ENCODE measurements around the gene HOXA9. TPM values are rescaled to one million over a fixed set of nuclear protein-coding genes. Genes with fewer than 3 reads are reported as not detected.

Gene HOXA9
- total and polyA plus RNA-seq, 7 donors, result 13.0 to 35.7 (median 21.6) TPM

- no peaks in the 10 kb centered on the region for H3K36me3 ChIP-seq
- intact Hi-C loops (cut with DNase I), result loop anchor here (5.0 kb wide), 1 partner anchor 1296 kb away; no protein-coding TSS in a partner anchor
- H3K4me3 ChIP-seq, result peak overlapping the region; percentile 64 to 73 (median 68)
- H3K4me1 ChIP-seq, result peaks cover 0 to 71% (median 53%) of the 10 kb centered on the region in 4 donors
- H3K9me3 ChIP-seq, result no peaks in the 10 kb centered on the region
- no peak for DNase-seq
- WGBS, 2 donors, result 6 to 29% methylated on average over 22 of the region's 22 CpGs
- TF ChIP-seq POLR2A (IDR thresholded peaks at IDR 0.05) (no peak), EP300 (IDR thresholded peaks at IDR 0.05) (no peak), CTCF (IDR thresholded peaks at IDR 0.05) (no peak), POLR2AphosphoS5 (IDR thresholded peaks at IDR 0.05) (no peak)
- no peaks in the 10 kb centered on the region for H3K27me3 ChIP-seq
- peak overlapping the region in 3 of 4 donors; percentile 91 to 96 (median 95) for H3K27ac ChIP-seq
These were observed 12.4 kb downstream of the HOXA9 start for GRCh38 chr7:27152816-27153442.

- 1 to 2% methylated on average over 53 of the region's 53 CpGs for WGBS, 2 donors
- Histone ChIP-seq H3K27me3 (no peaks in the 10 kb centered on the region), H3K4me1 (peaks cover 0 to 76% (median 57%) of the 10 kb centered on the region in 4 donors), H3K36me3 (no peaks in the 10 kb centered on the region), H3K9me3 (no peaks in the 10 kb centered on the region), H3K4me3 (peak within 1 kb of the TSS; percentile 64 to 73 (median 68)), H3K27ac (peak within 1 kb of the TSS in 3 of 4 donors; percentile 91 to 96 (median 95))
- DNase-seq, result peak; percentile 93
- intact Hi-C loops (cut with DNase I), result loop anchor here (2.0 to 5.0 kb wide), 2 partner anchors 13 to 1295 kb away; partner anchors contain the start of gene HOXA9
- no peak for TF ChIP-seq CTCF (IDR thresholded peaks at IDR 0.05)
- TF ChIP-seq POLR2A (IDR thresholded peaks at IDR 0.05), result peak; percentile 85 to 88
- peak; percentile 87 to 97 (median 94) for TF ChIP-seq POLR2AphosphoS5 (IDR thresholded peaks at IDR 0.05)
These were observed 13.2 kb downstream of the HOXA9 start, which contains the start of gene HOXA3 for GRCh38 chr7:27151931-27152815. Gene HOXA3 (minus strand): TSS chr7:27152583. CDS start chr7:27110640, 41,943 bp downstream.

GRCh38 chr7:27151341-27151930, 13.9 kb downstream of the HOXA9 start:
- peak; percentile 76 for DNase-seq
- H3K27ac ChIP-seq, result peak overlapping the region in 3 of 4 donors; percentile 91 to 96 (median 95)
- 0 to 1% methylated on average over 27 of the region's 27 CpGs for WGBS, 2 donors
- no peaks in the 10 kb centered on the region for H3K36me3 ChIP-seq
- intact Hi-C loops (cut with DNase I), result loop anchor here (2.0 to 5.0 kb wide), 2 partner anchors 13 to 1294 kb away; partner anchors contain the start of gene HOXA9
- H3K4me3 ChIP-seq, result peak overlapping the region; percentile 64 to 73 (median 68)
- peaks cover 0 to 77% (median 59%) of the 10 kb centered on the region in 4 donors for H3K4me1 ChIP-seq
- H3K27me3 ChIP-seq, result no peaks in the 10 kb centered on the region
- TF ChIP-seq CTCF (IDR thresholded peaks at IDR 0.05) (no peak), EP300 (IDR thresholded peaks at IDR 0.05) (no peak), POLR2AphosphoS5 (IDR thresholded peaks at IDR 0.05) (no peak), POLR2A (IDR thresholded peaks at IDR 0.05) (no peak)
- H3K9me3 ChIP-seq, result no peaks in the 10 kb centered on the region

GRCh38 chr7:27150568-27151340, 14.6 kb downstream of the HOXA9 start:
- peak overlapping the region; percentile 64 to 73 (median 68) for H3K4me3 ChIP-seq
- H3K27me3 ChIP-seq, result no peaks in the 10 kb centered on the region
- peaks cover 0 to 1% (median 0%) of the 10 kb centered on the region in 4 donors for H3K36me3 ChIP-seq
- DNase-seq, result peak; percentile 93
- WGBS, 2 donors, result 0 to 1% methylated on average over 58 of the region's 58 CpGs
- peak overlapping the region in 3 of 4 donors; percentile 91 to 96 (median 95) for H3K27ac ChIP-seq
- intact Hi-C loops (cut with DNase I), result loop anchor here (2.0 to 5.0 kb wide), 2 partner anchors 14 to 1293 kb away; partner anchors contain the start of gene HOXA9
- TF ChIP-seq CTCF (IDR thresholded peaks at IDR 0.05), result peak; percentile 82 to 90 (median 88)
- peak in 1 of 4 donors; percentile 61 for TF ChIP-seq EP300 (IDR thresholded peaks at IDR 0.05)
- peak; percentile 95 to 98 (median 97) for TF ChIP-seq POLR2AphosphoS5 (IDR thresholded peaks at IDR 0.05)
- TF ChIP-seq POLR2A (IDR thresholded peaks at IDR 0.05), result peak; percentile 90 to 93
- H3K9me3 ChIP-seq, result no peaks in the 10 kb centered on the region
- peaks cover 0 to 76% (median 58%) of the 10 kb centered on the region in 4 donors for H3K4me1 ChIP-seq

All from sigmoid colon (tissue), 7 donors.